Activated CD4-positive, alpha-beta memory T cell treated with anti-CD3 and anti-CD28 coated beads, Interleukin-2, amount 10 ng/mL, durations not matched to agents 7 days and 5 days (primary cell): Measurements from ENCODE around the gene ZBTB49. TPM values are rescaled to one million over a fixed set of nuclear protein-coding genes. Genes with fewer than 3 reads are reported as not detected.

Source experiments
- CTCF ChIA-PET: fragments of 350-600 bp; sonication (Branson Sonifier 250); formaldehyde crosslinking; loops from one replicate; lab custom pipeline; 2021; ENCODE audit warnings: antibody characterized with exemption, inconsistent platforms; lab: Charles Lee
- POLR2A ChIA-PET: fragments of 350-600 bp; sonication (Branson Sonifier 250); formaldehyde crosslinking; loops from one replicate; lab custom pipeline; 2021; ENCODE audit warnings: antibody characterized with exemption; lab: Charles Lee
- DNase-seq: peaks from one replicate; pipeline ENCODE4 v3.0.0-alpha.2; 2020
- H3K27ac Mint-ChIP-seq: one replicate; pipeline ENCODE4 v1.8.0; 2021; ENCODE audit warnings: mild to moderate bottlenecking, mixed read lengths
- H3K27me3 Mint-ChIP-seq: one replicate; pipeline ENCODE4 v1.8.0; 2021; ENCODE audit warnings: mixed read lengths
- H3K36me3 Mint-ChIP-seq: one replicate; pipeline ENCODE4 v1.8.0; 2021; ENCODE audit warnings: low read depth, mixed read lengths
- H3K4me1 Mint-ChIP-seq: one replicate; pipeline ENCODE4 v1.8.0; 2021; ENCODE audit warnings: mixed read lengths
- H3K4me3 Mint-ChIP-seq: one replicate; pipeline ENCODE4 v1.8.0; 2021; ENCODE audit warnings: mild to moderate bottlenecking, mixed read lengths
- H3K9me3 Mint-ChIP-seq: one replicate; pipeline ENCODE4 v1.8.0; 2021; ENCODE audit warnings: mixed read lengths
- total RNA-seq, 2 experiments: library from RNA; stranded (reverse); gene quantifications; one replicate each; pipeline ENCODE4 v1.2.3, GENCODE V29; 2021

The ZBTB49 gene
- total RNA-seq, 2 experiments from 2014 or later: 6.6 to 7.4 TPM

DNA sequence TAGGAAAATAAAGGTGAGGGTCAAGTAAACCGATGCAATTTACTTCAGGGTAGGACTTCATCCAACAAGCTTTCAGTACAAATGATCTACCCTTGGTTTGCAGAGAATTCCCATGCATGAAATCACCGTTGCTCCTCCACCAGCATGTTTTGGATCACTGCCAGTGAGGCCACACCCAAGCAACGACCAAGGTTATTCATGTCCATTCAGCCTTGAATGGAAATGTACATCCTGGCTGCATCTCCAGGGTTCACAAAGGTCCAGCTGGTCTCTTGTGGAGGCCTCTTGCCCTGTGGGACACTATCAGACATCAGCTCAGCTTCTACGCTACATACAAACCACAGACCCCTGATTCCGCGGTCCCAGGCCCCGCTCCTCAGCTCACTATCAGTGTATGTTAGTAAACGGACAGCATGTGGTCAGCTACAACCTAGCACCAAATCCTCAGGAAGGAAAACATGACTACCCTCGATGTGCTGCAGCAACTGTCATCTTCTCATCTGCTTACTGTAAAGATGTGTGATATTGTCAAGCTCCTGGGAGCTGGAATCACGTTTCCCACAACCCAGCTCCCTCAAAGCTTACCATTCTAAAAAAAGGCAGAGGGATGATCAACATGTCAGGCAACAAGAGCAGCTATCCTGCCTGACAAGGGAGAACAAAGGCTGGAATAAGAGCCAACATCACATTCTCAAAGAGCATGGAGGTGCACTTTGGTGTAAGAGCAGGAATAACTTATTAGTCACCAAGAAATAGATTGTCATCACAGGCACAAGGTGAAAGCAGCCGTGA lies 5.0 kb upstream of the ZBTB49 start:
- H3K36me3 Mint-ChIP-seq: peaks cover 39% of the 10 kb centered on the region

GRCh38 chr4:4288098-4288497 lies 2.0 kb upstream of the ZBTB49 start:
- H3K27ac Mint-ChIP-seq: no peak overlapping the region
- H3K4me3 Mint-ChIP-seq: peak overlapping the region; percentile 19
- no peak for DNase-seq
- no peaks in the 10 kb centered on the region for H3K27me3 Mint-ChIP-seq
- no peaks in the 10 kb centered on the region for H3K9me3 Mint-ChIP-seq
- H3K4me1 Mint-ChIP-seq: peaks cover 42% of the 10 kb centered on the region
- ChIA-PET POLR2A (interaction anchor here (1.2 to 3.1 kb wide), 2 partner anchors 40 to 44 kb away, joined by 5 to 30 read pairs; partner anchors contain the start of gene TMEM128), CTCF (no interaction called here)
- H3K36me3 Mint-ChIP-seq: peaks cover 24% of the 10 kb centered on the region

More for the DNA sequence above, 5.0 kb upstream of the ZBTB49 start:
- no peaks in the 10 kb centered on the region for H3K9me3 Mint-ChIP-seq
- ChIA-PET CTCF (interaction anchor here (0.7 to 2.4 kb wide), 6 partner anchors 20 to 48 kb away, joined by 3 to 9 read pairs (median 4); no protein-coding TSS in a partner anchor), POLR2A (interaction anchor here (0.9 to 2.1 kb wide), 2 partner anchors 16 to 37 kb away, joined by 3 to 6 read pairs; partner anchors contain the start of gene TMEM128)
- no peak overlapping the region for H3K4me3 Mint-ChIP-seq
- H3K27me3 Mint-ChIP-seq: no peaks in the 10 kb centered on the region
- H3K27ac Mint-ChIP-seq: no peak overlapping the region
- H3K4me1 Mint-ChIP-seq: peaks cover 26% of the 10 kb centered on the region
- no peak for DNase-seq

DNA sequence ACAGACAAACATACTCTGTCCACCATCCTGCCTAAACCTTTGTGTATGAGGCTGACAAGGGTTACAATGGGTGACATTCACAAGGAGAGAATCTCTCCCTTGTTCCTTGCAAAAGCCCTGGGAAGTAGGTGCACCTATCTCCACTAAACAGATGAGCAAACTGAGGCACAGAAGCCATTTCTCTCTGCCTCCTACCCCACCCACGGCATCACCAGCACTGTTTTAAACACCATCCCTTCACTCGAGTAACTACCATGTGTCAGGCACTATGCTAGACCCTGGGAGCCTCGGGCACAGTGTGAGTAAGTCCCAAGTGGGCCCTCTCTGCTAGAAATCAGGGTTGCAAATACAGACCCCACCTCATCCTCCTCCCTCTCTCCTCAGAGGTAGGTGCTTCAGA lies 996 bp upstream of the ZBTB49 start:
- DNase-seq: no peak
- ChIA-PET CTCF (no interaction called here), POLR2A (interaction anchor here (3.1 kb wide), 1 partner anchor 41 kb away, joined by 30 read pairs; the partner anchor contains the start of gene TMEM128)
- Mint-ChIP-seq H3K4me1 (peaks cover 42% of the 10 kb centered on the region), H3K36me3 (peaks cover 25% of the 10 kb centered on the region), H3K4me3 (peak overlapping the region; percentile 97), H3K27me3 (no peaks in the 10 kb centered on the region), H3K27ac (peak overlapping the region; percentile 83), H3K9me3 (no peaks in the 10 kb centered on the region)

DNA sequence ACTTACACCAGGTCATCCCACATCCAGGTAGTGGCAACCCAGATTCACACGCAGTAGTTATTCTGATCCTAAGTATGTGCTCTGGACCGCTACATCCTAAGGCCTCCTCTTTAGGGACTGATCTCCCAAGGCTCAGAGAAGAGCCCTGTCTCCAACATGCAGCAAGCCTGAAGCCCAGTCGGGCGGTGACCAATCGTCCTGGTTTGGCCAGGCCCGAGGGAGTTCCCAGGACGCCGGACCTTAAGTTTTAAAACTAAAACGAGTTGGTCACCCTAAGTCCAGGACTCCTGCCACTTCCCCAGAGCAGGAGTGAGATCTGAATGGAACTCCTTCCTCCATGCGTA lies 482 bp upstream of the ZBTB49 start:
- POLR2A ChIA-PET: interaction anchor here (0.6 to 3.1 kb wide), 10 partner anchors 16 to 334 kb away, joined by 3 to 30 read pairs (median 4); partner anchors contain the start of gene TMEM128
- Mint-ChIP-seq H3K27ac (peak overlapping the region; percentile 83), H3K36me3 (peaks cover 25% of the 10 kb centered on the region), H3K4me1 (peaks cover 42% of the 10 kb centered on the region), H3K4me3 (peak overlapping the region; percentile 97), H3K27me3 (no peaks in the 10 kb centered on the region), H3K9me3 (no peaks in the 10 kb centered on the region)
- CTCF ChIA-PET: interaction anchor here (1.6 kb wide), 1 partner anchor 29 kb away, joined by 5 read pairs; no protein-coding TSS in a partner anchor
- DNase-seq: no peak

- ChIA-PET POLR2A (interaction anchor here (2.5 kb wide), 1 partner anchor 45 kb away, joined by 7 read pairs; the partner anchor contains the start of gene TMEM128), CTCF (interaction anchor here (0.8 kb wide), 1 partner anchor 41 kb away, joined by 3 read pairs; no protein-coding TSS in a partner anchor)
- H3K27ac Mint-ChIP-seq: no peak overlapping the region
- no peak overlapping the region for H3K4me3 Mint-ChIP-seq
- H3K4me1 Mint-ChIP-seq: peaks cover 31% of the 10 kb centered on the region
- no peak for DNase-seq
- H3K9me3 Mint-ChIP-seq: no peaks in the 10 kb centered on the region
- peaks cover 22% of the 10 kb centered on the region for H3K36me3 Mint-ChIP-seq
- no peaks in the 10 kb centered on the region for H3K27me3 Mint-ChIP-seq
These were observed 3.2 kb downstream of the ZBTB49 start for GRCh38 chr4:4293279-4293678.

DNA sequence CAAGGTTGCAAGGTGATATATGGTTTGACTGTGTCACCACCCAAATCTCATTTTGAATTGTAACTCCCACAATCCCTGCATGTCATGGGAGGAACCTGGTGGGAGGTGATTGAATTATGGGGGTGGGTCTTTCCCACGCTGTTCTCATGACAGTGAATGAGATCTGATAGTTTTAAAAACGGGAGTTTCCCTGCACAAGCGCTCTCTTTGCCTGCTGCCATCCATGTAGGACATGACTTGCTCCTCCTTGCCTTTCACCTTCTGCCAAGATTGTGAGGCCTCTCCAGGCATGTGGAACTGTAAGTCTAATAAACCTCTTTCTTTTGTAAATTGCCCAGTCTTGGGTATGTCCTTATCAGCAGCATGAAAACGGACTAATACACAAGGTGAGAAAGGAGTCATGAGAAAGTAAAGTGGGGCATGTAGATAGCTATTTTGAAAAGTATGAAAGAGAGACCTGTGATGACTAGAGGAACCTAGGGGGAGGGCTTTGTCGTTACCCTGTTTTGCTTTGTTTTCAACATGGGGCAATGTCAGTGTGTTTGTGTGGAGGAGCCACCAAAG lies 6.3 kb downstream of the ZBTB49 start:
- Mint-ChIP-seq H3K4me1 (peaks cover 10% of the 10 kb centered on the region), H3K27me3 (no peaks in the 10 kb centered on the region), H3K4me3 (no peak overlapping the region), H3K27ac (no peak overlapping the region), H3K36me3 (peaks cover 22% of the 10 kb centered on the region), H3K9me3 (no peaks in the 10 kb centered on the region)
- ChIA-PET POLR2A (no interaction called here), CTCF (no interaction called here)
- DNase-seq: no peak

GRCh38 chr4:4299006-4299405 lies 9.0 kb downstream of the ZBTB49 start:
- H3K9me3 Mint-ChIP-seq: no peaks in the 10 kb centered on the region
- no peaks in the 10 kb centered on the region for H3K27me3 Mint-ChIP-seq
- POLR2A ChIA-PET: no interaction called here
- no peak for DNase-seq
- H3K4me3 Mint-ChIP-seq: no peak overlapping the region
- CTCF ChIA-PET: interaction anchor here (1.4 kb wide), 1 partner anchor 47 kb away, joined by 6 read pairs; no protein-coding TSS in a partner anchor
- no peak overlapping the region for H3K27ac Mint-ChIP-seq
- peaks cover 23% of the 10 kb centered on the region for H3K36me3 Mint-ChIP-seq
- H3K4me1 Mint-ChIP-seq: peaks cover 3% of the 10 kb centered on the region

DNA sequence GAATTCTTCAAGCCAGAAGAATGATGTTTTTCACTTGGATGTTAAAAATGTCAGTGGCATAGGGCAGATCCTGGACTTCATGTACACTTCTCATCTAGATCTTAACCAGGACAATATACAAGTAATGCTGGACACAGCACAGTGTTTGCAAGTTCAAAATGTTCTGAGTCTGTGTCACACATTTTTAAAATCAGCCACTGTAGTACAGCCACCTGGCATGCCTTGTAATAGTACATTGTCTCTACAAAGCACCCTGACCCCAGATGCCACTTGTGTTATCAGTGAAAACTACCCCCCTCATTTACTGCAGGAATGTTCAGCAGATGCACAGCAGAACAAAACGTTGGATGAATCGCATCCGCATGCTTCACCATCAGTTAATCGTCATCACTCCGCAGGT lies 11.9 kb downstream of the ZBTB49 start:
- no peaks in the 10 kb centered on the region for H3K27me3 Mint-ChIP-seq
- ChIA-PET POLR2A (no interaction called here), CTCF (interaction anchor here (1.2 kb wide), 1 partner anchor 42 kb away, joined by 4 read pairs; no protein-coding TSS in a partner anchor)
- H3K4me1 Mint-ChIP-seq: no peaks in the 10 kb centered on the region
- DNase-seq: no peak
- peaks cover 12% of the 10 kb centered on the region for H3K36me3 Mint-ChIP-seq
- H3K27ac Mint-ChIP-seq: no peak overlapping the region
- H3K4me3 Mint-ChIP-seq: no peak overlapping the region
- H3K9me3 Mint-ChIP-seq: no peaks in the 10 kb centered on the region

DNA sequence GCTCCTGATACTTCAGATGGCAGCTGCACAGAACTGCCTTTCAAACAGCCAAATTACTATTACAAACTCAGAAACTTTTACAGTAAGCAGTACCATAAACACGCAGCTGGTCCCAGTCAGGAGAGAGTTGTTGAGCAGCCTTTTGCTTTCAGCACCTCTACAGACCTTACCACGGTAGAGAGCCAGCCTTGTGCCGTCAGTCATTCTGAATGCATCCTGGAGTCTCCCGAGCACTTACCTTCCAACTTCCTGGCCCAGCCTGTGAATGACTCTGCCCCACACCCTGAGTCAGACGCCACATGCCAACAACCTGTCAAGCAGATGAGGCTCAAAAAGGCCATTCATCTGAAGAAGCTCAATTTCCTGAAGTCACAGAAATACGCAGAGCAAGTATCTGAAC lies 12.4 kb downstream of the ZBTB49 start:
- POLR2A ChIA-PET: interaction anchor here (1.2 kb wide), 1 partner anchor 22 kb away, joined by 3 read pairs; no protein-coding TSS in a partner anchor

DNA sequence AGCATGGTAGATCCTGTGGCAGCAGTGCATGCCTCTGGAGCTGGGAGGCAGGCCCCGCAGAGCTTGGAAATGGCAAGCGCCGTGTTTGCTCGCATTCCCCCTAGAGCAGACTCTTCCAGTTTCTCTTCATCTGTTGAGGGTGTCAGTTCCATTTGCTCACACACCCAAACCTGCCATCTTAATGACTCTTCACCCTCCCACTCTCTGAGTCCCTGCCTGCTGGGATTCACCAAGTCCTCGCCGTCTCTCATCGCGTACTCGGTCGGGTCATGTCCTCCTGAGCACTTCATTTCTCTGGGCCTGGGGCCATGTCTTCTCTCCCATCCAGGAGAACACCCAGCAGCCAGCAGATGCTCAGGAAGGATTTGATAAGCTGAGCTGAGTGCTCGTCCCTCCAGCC lies 16.9 kb downstream of the ZBTB49 start:
- ChIA-PET CTCF (interaction anchor here (1.4 kb wide), 1 partner anchor 12 kb away, joined by 3 read pairs; no protein-coding TSS in a partner anchor), POLR2A (interaction anchor here (1.0 to 1.1 kb wide), 2 partner anchors 15 to 17 kb away, joined by 3 read pairs; partner anchors contain the start of genes LYAR and ZBTB49)
- no peaks in the 10 kb centered on the region for H3K27me3 Mint-ChIP-seq
- no peak for DNase-seq
- no peak overlapping the region for H3K4me3 Mint-ChIP-seq
- H3K4me1 Mint-ChIP-seq: no peaks in the 10 kb centered on the region
- H3K9me3 Mint-ChIP-seq: no peaks in the 10 kb centered on the region
- H3K27ac Mint-ChIP-seq: no peak overlapping the region
- peaks cover 17% of the 10 kb centered on the region for H3K36me3 Mint-ChIP-seq

More for the DNA sequence above, 12.4 kb downstream of the ZBTB49 start:
- H3K4me1 Mint-ChIP-seq: no peaks in the 10 kb centered on the region
- H3K36me3 Mint-ChIP-seq: peaks cover 15% of the 10 kb centered on the region
- CTCF ChIA-PET: interaction anchor here (1.2 kb wide), 1 partner anchor 42 kb away, joined by 4 read pairs; no protein-coding TSS in a partner anchor
- H3K4me3 Mint-ChIP-seq: no peak overlapping the region
- no peak overlapping the region for H3K27ac Mint-ChIP-seq
- H3K27me3 Mint-ChIP-seq: no peaks in the 10 kb centered on the region
- no peaks in the 10 kb centered on the region for H3K9me3 Mint-ChIP-seq
- no peak for DNase-seq

GRCh38 chr4:4308800-4309441 lies 18.9 kb downstream of the ZBTB49 start:
- H3K4me1 Mint-ChIP-seq: no peaks in the 10 kb centered on the region
- H3K27me3 Mint-ChIP-seq: no peaks in the 10 kb centered on the region
- H3K36me3 Mint-ChIP-seq: peaks cover 13% of the 10 kb centered on the region
- CTCF ChIA-PET: no interaction called here
- no peak for DNase-seq
- H3K27ac Mint-ChIP-seq: no peak overlapping the region
- POLR2A ChIA-PET: no interaction called here
- no peaks in the 10 kb centered on the region for H3K9me3 Mint-ChIP-seq
- no peak overlapping the region for H3K4me3 Mint-ChIP-seq

DNA sequence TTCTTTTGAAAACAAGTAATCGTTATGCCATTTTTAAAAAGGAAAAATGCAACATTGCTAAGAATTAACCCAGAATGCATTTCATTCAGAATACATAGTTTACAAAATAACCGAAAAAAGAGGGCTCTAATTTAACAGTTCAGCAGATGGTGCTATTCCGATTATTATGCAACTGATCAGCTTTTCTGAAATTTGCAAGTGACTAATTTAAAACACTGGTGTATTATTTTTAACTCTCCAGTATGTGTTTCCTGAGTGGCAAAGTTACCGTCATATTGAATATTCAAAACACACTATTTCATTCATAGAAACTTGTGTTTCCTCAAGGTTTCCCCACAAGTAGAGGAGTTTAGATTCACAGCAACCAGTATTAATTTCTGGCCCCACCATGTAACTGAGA lies 21.1 kb downstream of the ZBTB49 start:
- H3K27me3 Mint-ChIP-seq: no peaks in the 10 kb centered on the region
- no peaks in the 10 kb centered on the region for H3K4me1 Mint-ChIP-seq
- no peak overlapping the region for H3K4me3 Mint-ChIP-seq
- no peaks in the 10 kb centered on the region for H3K9me3 Mint-ChIP-seq
- H3K36me3 Mint-ChIP-seq: peaks cover 20% of the 10 kb centered on the region
- DNase-seq: no peak
- CTCF ChIA-PET: interaction anchor here (1.1 kb wide), 1 partner anchor 59 kb away, joined by 4 read pairs; no protein-coding TSS in a partner anchor
- no peak overlapping the region for H3K27ac Mint-ChIP-seq
- POLR2A ChIA-PET: interaction anchor here (1.4 to 1.6 kb wide), 2 partner anchors 10 to 20 kb away, joined by 3 read pairs; no protein-coding TSS in a partner anchor
